GM19099 (cell line): ENCODE measurements around the gene CNNM2.

Source experiments
- POLR2A ChIP-seq: IDR thresholded peaks from 3 replicates; pipeline ENCODE4 v1.6.1; 2011; ENCODE audit warnings: low read depth; ENCODE audit not compliant: insufficient read length; ENCODE audit errors: extremely low read depth

Gene CNNM2

GRCh38 chr10:103042908-103043307 lies 124.8 kb downstream of the CNNM2 start:
- TF ChIP-seq POLR2A, result no peak

DNA sequence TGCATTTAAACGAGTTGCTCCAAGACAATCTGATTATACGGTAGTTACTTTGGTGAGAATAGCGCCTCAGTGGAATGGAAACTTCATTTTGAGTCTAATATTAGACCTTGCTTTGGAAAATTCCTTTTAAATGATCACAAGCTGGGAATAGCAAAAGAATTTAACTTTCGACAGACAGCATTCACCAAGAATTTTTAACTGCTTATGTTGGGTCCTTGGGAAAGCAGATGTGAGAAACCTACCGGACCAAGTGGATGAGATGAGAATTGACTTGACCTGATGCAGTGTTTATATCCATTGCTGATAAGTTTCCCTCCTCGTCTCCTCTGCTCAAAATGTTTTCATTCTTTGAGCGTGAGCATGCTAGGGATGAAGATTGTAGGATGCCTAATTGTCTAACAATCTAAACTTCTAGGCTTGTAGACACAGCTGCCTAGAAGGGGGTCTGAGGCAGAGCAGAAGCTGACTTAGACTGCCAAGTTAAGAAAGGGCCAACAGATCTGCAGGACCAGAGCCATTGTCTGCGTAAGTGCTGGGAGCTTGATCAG lies 126.9 kb downstream of the CNNM2 start:
- TF ChIP-seq POLR2A, result no peak

GRCh38 chr10:103045961-103046360 lies 127.9 kb downstream of the CNNM2 start:
- TF ChIP-seq POLR2A, result no peak

DNA sequence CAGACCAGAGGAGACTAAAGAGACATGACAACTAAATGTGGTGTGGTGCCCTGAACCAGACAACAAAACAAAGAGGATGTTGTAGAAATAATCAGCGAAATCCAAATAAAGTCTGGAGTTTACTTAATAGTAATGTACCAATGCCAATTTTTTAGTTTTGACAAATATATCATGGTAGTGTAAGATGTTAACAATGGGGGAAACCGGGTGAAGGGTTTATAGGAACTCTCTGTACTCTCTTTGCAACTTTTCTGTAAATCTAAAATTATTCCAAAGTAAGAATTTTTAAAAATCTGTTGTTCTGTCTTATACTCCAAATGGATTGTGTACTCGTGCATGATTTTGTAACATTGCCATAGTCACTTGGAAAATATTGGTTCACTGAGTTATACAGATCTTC lies 129.3 kb downstream of the CNNM2 start:
- no peak for TF ChIP-seq POLR2A

DNA sequence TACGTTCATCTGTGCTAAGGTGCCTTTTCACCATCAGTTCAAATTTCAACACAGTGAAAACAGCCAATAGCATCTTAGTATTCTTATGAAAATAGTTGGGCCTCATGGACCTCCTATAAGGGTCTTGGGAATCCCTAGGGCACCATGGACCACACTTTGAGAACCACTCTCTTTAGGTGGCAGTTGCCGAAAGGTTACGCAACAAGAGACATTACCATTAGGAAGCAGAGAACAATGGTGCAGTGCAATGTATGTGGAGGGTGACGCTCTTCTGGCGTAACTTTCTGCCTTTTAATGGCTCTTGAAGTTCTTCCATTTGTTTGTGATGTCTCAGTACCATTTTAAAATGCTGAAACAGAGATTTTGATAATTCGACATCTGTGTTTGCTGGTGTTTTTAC lies 131.1 kb downstream of the CNNM2 start:
- TF ChIP-seq POLR2A, result no peak

DNA sequence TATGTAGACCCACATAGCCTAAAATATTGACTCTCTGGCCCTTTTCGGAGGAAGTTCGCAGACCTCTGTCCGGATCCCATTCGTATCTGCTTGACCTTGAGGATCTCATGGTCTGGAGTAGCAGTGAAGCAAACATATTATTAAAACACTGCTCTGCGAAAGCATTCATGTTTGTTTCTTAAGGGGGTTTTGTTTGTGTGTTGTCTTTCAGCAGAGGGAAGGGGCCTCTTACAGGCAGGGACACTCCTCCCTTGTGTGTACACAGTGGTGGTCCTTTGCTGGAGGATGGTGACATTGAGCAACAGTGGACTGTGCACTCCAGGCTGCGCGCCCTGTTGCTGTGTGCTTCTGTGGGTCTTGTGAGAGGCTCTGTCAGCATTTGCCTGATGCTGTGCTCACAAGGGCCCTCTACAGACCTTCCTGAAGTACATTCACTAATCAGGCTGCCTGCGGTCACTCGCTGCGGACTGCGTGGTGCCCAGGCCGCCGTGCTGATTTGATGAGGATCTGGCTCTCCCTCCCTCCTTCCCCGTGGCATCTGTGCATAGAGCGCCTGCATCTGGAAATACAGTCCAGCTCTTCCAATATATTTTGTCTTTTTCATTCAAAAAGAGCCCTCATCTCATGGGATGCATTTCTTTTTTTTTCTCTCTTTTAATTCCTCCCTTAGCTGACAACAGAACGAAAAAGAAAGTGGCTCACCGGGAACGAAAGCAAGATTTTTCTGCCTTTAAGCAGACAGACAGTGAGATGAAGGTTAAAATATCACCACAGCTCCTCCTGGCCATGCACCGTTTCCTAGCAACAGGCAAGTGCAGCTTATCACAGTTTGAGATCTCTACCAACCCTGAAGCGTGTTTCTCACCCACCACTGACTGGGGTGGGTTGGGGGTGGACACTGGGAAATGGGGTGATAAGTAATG lies 135.8 kb downstream of the CNNM2 start:
- TF ChIP-seq POLR2A, result peak; percentile 43

DNA sequence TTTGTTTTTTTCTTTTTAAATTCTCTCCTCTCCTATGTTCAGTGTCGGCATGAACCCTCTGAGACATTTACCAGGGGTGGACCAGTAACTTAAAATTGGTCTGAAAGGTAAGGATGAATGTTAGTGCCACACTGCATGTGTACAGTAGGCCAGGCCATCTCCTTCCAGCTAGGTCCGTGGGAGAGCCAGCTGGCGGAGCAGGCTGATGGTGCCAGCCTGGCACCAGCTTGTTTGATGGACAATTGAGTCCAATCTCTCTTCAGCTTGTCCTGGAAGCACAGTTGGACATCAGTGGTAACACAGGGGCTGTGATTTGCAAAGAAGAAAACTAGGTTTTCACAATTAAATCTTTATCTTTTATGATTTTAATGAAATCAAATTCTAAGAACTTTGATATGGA lies 136.5 kb downstream of the CNNM2 start:
- TF ChIP-seq POLR2A, result no peak

GRCh38 chr10:103055105-103055504 lies 137.0 kb downstream of the CNNM2 start:
- no peak for TF ChIP-seq POLR2A

GRCh38 chr10:103058034-103058433 lies 139.9 kb downstream of the CNNM2 start:
- TF ChIP-seq POLR2A, result no peak

GRCh38 chr10:103060575-103060974 lies 142.5 kb downstream of the CNNM2 start:
- no peak for TF ChIP-seq POLR2A

- no peak for TF ChIP-seq POLR2A
These were observed 144.9 kb downstream of the CNNM2 start for GRCh38 chr10:103062854-103063590.

GRCh38 chr10:103064956-103065355 lies 146.9 kb downstream of the CNNM2 start:
- TF ChIP-seq POLR2A, result no peak

GRCh38 chr10:103066141-103067098 lies 148.3 kb downstream of the CNNM2 start:
- TF ChIP-seq POLR2A, result no peak

- no peak for TF ChIP-seq POLR2A
These were observed 149.4 kb downstream of the CNNM2 start for GRCh38 chr10:103067484-103067883.

DNA sequence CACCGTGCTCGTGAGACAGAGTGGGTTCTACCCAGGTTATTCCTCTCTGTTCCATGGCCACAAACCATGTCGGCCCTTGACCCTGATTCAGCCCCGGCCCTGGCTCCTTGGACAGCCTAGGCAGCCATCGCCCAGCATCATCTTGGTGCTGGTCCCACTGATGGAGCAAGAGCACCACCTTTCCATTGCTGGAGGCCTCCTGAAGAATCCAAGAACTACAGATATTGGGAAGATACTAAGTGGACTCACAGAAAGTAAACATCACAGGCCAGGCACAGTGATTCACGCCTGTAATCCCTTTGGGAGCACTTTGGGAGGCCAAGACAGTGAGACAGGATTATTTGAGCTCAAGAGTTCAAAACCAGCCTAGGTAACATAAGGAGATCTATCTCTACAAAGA lies 149.9 kb downstream of the CNNM2 start:
- TF ChIP-seq POLR2A, result no peak
